ENCODE measurements around the gene LRRC4B.

LRRC4B gene

GRCh38 chr19:50520822-50521465, 47.3 kb downstream of the LRRC4B start:
- H3K36me3 ChIP-seq (ENCODE audit: low read depth), result no peaks in the 10 kb centered on the region
- no peak overlapping the region for H3K4me3 ChIP-seq (ENCODE audit: severe bottlenecking)
- ATAC-seq (ENCODE audit: low read depth), result no peak
- no peaks in the 10 kb centered on the region for H3K4me1 ChIP-seq (ENCODE audit: insufficient read depth, poor library complexity, severe bottlenecking)
- no peak for DNase-seq (ENCODE audit: low spot score)
- H3K27ac ChIP-seq (ENCODE audit: poor library complexity, severe bottlenecking), result no peak overlapping the region
- no peak for TF ChIP-seq CTCF (IDR thresholded peaks at IDR 0.05; ENCODE audit: poor library complexity, severe bottlenecking)
- H3K9me3 ChIP-seq (ENCODE audit: severe bottlenecking), result no peaks in the 10 kb centered on the region
- H3K27me3 ChIP-seq (ENCODE audit: insufficient read depth, poor library complexity, severe bottlenecking), result no peaks in the 10 kb centered on the region

- no peaks in the 10 kb centered on the region for H3K27me3 ChIP-seq (ENCODE audit: insufficient read depth, poor library complexity, severe bottlenecking)
- DNase-seq (ENCODE audit: low spot score), result no peak
- H3K4me3 ChIP-seq (ENCODE audit: severe bottlenecking), result no peak overlapping the region
- no peaks in the 10 kb centered on the region for H3K36me3 ChIP-seq (ENCODE audit: low read depth)
- no peaks in the 10 kb centered on the region for H3K9me3 ChIP-seq (ENCODE audit: severe bottlenecking)
- ATAC-seq (ENCODE audit: low read depth), result no peak
- no peak overlapping the region for H3K27ac ChIP-seq (ENCODE audit: poor library complexity, severe bottlenecking)
- no peak for TF ChIP-seq CTCF (IDR thresholded peaks at IDR 0.05; ENCODE audit: poor library complexity, severe bottlenecking)
- no peaks in the 10 kb centered on the region for H3K4me1 ChIP-seq (ENCODE audit: insufficient read depth, poor library complexity, severe bottlenecking)
Measured at GRCh38 chr19:50519006-50519575, 49.1 kb downstream of the LRRC4B start.

- Histone ChIP-seq H3K27ac (ENCODE audit: poor library complexity, severe bottlenecking) (no peak overlapping the region), H3K27me3 (ENCODE audit: insufficient read depth, poor library complexity, severe bottlenecking) (no peaks in the 10 kb centered on the region), H3K4me3 (ENCODE audit: severe bottlenecking) (no peak overlapping the region), H3K4me1 (ENCODE audit: insufficient read depth, poor library complexity, severe bottlenecking) (no peaks in the 10 kb centered on the region), H3K9me3 (ENCODE audit: severe bottlenecking) (no peaks in the 10 kb centered on the region), H3K36me3 (ENCODE audit: low read depth) (no peaks in the 10 kb centered on the region)
- ATAC-seq (ENCODE audit: low read depth) (no peak), DNase-seq (ENCODE audit: low spot score) (no peak)
- no peak for TF ChIP-seq CTCF (IDR thresholded peaks at IDR 0.05; ENCODE audit: poor library complexity, severe bottlenecking)
Measured at GRCh38 chr19:50518091-50519005, 49.9 kb downstream of the LRRC4B start.

GRCh38 chr19:50517704-50518075, 50.5 kb downstream of the LRRC4B start:
- Histone ChIP-seq H3K27me3 (ENCODE audit: insufficient read depth, poor library complexity, severe bottlenecking) (no peaks in the 10 kb centered on the region), H3K36me3 (ENCODE audit: low read depth) (no peaks in the 10 kb centered on the region), H3K4me1 (ENCODE audit: insufficient read depth, poor library complexity, severe bottlenecking) (no peaks in the 10 kb centered on the region), H3K9me3 (ENCODE audit: severe bottlenecking) (no peaks in the 10 kb centered on the region), H3K27ac (ENCODE audit: poor library complexity, severe bottlenecking) (no peak overlapping the region), H3K4me3 (ENCODE audit: severe bottlenecking) (no peak overlapping the region)
- TF ChIP-seq CTCF (IDR thresholded peaks at IDR 0.05; ENCODE audit: poor library complexity, severe bottlenecking), result no peak
- ATAC-seq (ENCODE audit: low read depth) (no peak), DNase-seq (ENCODE audit: low spot score) (no peak)

All from RWPE2 (cell line).